Endodermal cell (in vitro differentiated cells): ENCODE results near the gene GNAT2. TPM values are rescaled to one million over a fixed set of nuclear protein-coding genes. Genes with fewer than 3 reads are reported as not detected.
A peak's percentile ranks its signal among the peaks of the same experiment; 100 is the strongest.

Experiments used
- DNase-seq: peaks from one replicate; pipeline ENCODE4 v3.0.0-alpha.2; 2017
- H3K27ac ChIP-seq: 2 replicates; pipeline ENCODE4 v1.5.1; 2013; ENCODE audit warnings: mild to moderate bottlenecking, low read depth, low read length, moderate library complexity
- H3K27me3 ChIP-seq: 2 replicates; pipeline ENCODE4 v1.6.1; 2013; ENCODE audit warnings: mild to moderate bottlenecking, low read length, moderate library complexity; ENCODE audit not compliant: insufficient read depth, control insufficient read depth, poor library complexity, severe bottlenecking
- H3K36me3 ChIP-seq: 2 replicates; pipeline ENCODE4 v1.7.0; 2013; ENCODE audit warnings: mild to moderate bottlenecking, low read length, moderate library complexity; ENCODE audit not compliant: control insufficient read depth, insufficient read depth
- H3K4me1 ChIP-seq: one replicate; pipeline ENCODE4 v1.7.0; 2013; ENCODE audit warnings: low read length; ENCODE audit not compliant: control insufficient read depth, insufficient read depth
- H3K4me3 ChIP-seq: 2 replicates; pipeline ENCODE4 v1.5.1; 2013; ENCODE audit warnings: mild to moderate bottlenecking, low read length, moderate library complexity
- H3K9ac ChIP-seq: 2 replicates; pipeline ENCODE4 v1.6.1; 2013; ENCODE audit warnings: mild to moderate bottlenecking, low read length, moderate library complexity; ENCODE audit not compliant: poor library complexity, severe bottlenecking; ENCODE audit errors: extremely low read depth
- H3K9me3 ChIP-seq: 2 replicates; pipeline ENCODE4 v1.6.1; 2013; ENCODE audit warnings: mild to moderate bottlenecking, low read length, moderate library complexity; ENCODE audit not compliant: control insufficient read depth
- H3K27ac Mint-ChIP-seq: 2 replicates; pipeline ENCODE4 v1.8.0; 2020; ENCODE audit warnings: mixed read lengths
- H3K27me3 Mint-ChIP-seq: 2 replicates; pipeline ENCODE4 v1.8.0; 2021; ENCODE audit warnings: mild to moderate bottlenecking, mixed read lengths; ENCODE audit not compliant: insufficient read depth
- H3K36me3 Mint-ChIP-seq: 2 replicates; pipeline ENCODE4 v1.8.0; 2020; ENCODE audit warnings: low read depth, mixed read lengths
- H3K4me1 Mint-ChIP-seq: 2 replicates; pipeline ENCODE4 v1.8.0; 2020; ENCODE audit warnings: mixed read lengths
- H3K4me3 Mint-ChIP-seq: 2 replicates; pipeline ENCODE4 v1.8.0; 2020; ENCODE audit warnings: mild to moderate bottlenecking, moderate library complexity, mixed read lengths
- H3K9me3 Mint-ChIP-seq: 2 replicates; pipeline ENCODE4 v1.8.0; 2020; ENCODE audit warnings: mild to moderate bottlenecking, mixed read lengths
- CTCF ChIP-seq: fragments of 200-600 bp; sonication (generic); conservative IDR thresholded peaks from 2 replicates; pipeline ENCODE4 v1.5.0; 2021; ENCODE audit warnings: antibody characterized with exemption, mild to moderate bottlenecking
- WGBS, 2 experiments: methylation state at CpG; one replicate each; pipeline versions ENCODE4 v1.1.5 to v1.1.7; 2013; ENCODE audit warnings: missing lambda C conversion rate in 2 of 2, mixed read lengths in 1 of 2; ENCODE audit not compliant: insufficient coverage in 1 of 2, insufficient read length in 1 of 2; 5-methylcytosine and 5-hydroxymethylcytosine counted together
- total RNA-seq, 2 donors: library from RNA; stranded (reverse); fragmentation: NEBNext Ultra II Directional in 1 of 2; extraction: Animal tissue kit (Norgen Biotek cat#: 25700) in 1 of 2; gene quantifications; 2 replicates in 1 of 2; 3 replicates in 1 of 2; pipeline ENCODE4 v1.2.1, GENCODE V29; 2021

GNAT2 gene
- total RNA-seq, 2 donors from 2014 or later, result not detected

DNA sequence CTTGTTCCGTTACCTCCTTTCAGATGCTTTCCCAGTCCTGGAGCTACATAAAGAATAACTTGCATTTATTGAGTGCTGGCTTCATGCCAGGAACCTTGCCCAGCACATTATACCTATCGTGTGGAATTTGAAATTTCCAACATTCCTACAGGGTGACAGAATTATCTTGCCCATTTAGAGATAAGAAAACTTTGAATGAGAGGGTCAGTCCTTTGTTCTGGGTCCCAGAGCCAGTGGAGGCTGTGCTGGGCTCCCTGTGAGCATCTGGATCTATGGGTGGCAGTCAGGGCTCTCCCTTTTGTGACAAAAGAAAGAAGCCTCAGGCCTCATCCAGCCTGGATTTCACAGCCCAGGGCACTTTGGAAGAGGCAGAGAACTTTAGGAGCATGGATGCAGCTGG, 39.7 kb upstream of the GNAT2 start:
- H3K27ac Mint-ChIP-seq, result peak overlapping the region; percentile 77
- TF ChIP-seq CTCF, result no peak

DNA sequence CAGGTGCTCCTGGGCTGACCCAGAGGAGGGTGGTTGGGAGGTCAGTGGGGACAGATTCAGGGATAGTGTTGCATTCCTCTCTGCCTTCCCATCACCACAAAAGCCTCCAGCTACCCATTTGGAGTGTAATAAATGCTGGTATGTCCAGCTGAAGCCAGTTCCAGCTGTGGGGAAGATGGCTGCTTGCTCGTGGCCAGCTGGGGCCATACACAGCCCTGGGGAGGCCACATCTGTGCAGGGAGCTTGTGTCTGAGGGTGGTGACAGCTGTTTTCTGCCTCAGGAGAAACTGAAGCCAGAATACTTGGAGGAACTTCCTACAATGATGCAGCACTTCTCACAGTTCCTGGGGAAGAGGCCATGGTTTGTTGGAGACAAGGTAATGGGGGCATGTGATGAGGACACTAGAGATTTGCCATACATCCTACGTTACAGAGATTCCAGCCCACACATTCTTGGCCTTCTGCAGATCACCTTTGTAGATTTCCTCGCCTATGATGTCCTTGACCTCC, 39.2 kb upstream of the GNAT2 start:
- Histone ChIP-seq H3K36me3 (no peaks in the 10 kb centered on the region), H3K4me1 (no peaks in the 10 kb centered on the region), H3K9ac (no peak overlapping the region), H3K27ac (peak overlapping the region; percentile 63), H3K4me3 (no peak overlapping the region), H3K27me3 (peaks cover 12% of the 10 kb centered on the region), H3K9me3 (no peaks in the 10 kb centered on the region)
- no peak overlapping the region for H3K27ac Mint-ChIP-seq
- no peak for TF ChIP-seq CTCF
- peaks cover 10% of the 10 kb centered on the region for H3K36me3 Mint-ChIP-seq
- no peaks in the 10 kb centered on the region for H3K9me3 Mint-ChIP-seq
- 61% methylated on average over 3 of the region's 3 CpGs; no CpG with 5 or more reads in 1 of the 2 experiments for WGBS, 2 experiments
- no peak for DNase-seq
- peaks cover 15% of the 10 kb centered on the region for H3K27me3 Mint-ChIP-seq
- peaks cover 3% of the 10 kb centered on the region for H3K4me1 Mint-ChIP-seq
- no peak overlapping the region for H3K4me3 Mint-ChIP-seq

More for the DNA sequence above, 39.7 kb upstream of the GNAT2 start:
- Histone ChIP-seq H3K4me3 (no peak overlapping the region), H3K9ac (no peak overlapping the region), H3K9me3 (no peaks in the 10 kb centered on the region), H3K27ac (no peak overlapping the region), H3K36me3 (no peaks in the 10 kb centered on the region), H3K27me3 (peaks cover 9% of the 10 kb centered on the region), H3K4me1 (no peaks in the 10 kb centered on the region)
- Mint-ChIP-seq H3K4me3 (no peak overlapping the region), H3K36me3 (peaks cover 10% of the 10 kb centered on the region), H3K27me3 (peaks cover 12% of the 10 kb centered on the region), H3K4me1 (peaks cover 3% of the 10 kb centered on the region), H3K9me3 (no peaks in the 10 kb centered on the region)
- WGBS, 2 experiments, result 88 to 100% methylated on average over 1 to 2 of the region's 2 CpGs
- no peak for DNase-seq

DNA sequence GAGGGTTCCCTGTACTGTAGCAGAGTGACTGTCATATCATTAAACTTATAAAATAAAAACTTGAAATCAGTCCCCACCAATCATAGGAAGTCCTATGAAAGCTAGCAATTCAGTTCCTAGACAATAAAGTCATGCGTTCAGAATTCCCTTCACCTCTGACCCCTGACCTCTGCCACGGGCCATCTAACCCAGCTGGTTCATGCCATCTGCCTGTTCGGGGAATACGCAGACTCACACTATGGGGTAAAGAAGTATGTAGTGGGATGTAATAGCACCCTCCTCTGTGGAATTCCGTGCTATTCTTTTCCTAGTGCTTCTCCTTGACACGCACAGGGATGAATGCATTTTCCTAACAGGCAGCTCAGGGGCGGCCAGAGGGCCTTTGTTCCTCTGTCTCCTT, 38.6 kb upstream of the GNAT2 start:
- Mint-ChIP-seq H3K27ac (no peak overlapping the region), H3K9me3 (no peaks in the 10 kb centered on the region), H3K4me1 (peaks cover 3% of the 10 kb centered on the region), H3K36me3 (peaks cover 10% of the 10 kb centered on the region), H3K27me3 (peaks cover 21% of the 10 kb centered on the region), H3K4me3 (no peak overlapping the region)
- no peaks in the 10 kb centered on the region for H3K9me3 ChIP-seq
- H3K4me1 ChIP-seq, result no peaks in the 10 kb centered on the region
- H3K4me3 ChIP-seq, result no peak overlapping the region
- peaks cover 18% of the 10 kb centered on the region for H3K27me3 ChIP-seq
- H3K9ac ChIP-seq, result no peak overlapping the region
- no peak for DNase-seq
- H3K27ac ChIP-seq, result peak overlapping the region; percentile 63
- no peaks in the 10 kb centered on the region for H3K36me3 ChIP-seq
- TF ChIP-seq CTCF, result no peak
- WGBS, 2 experiments, result 70 to 92% methylated on average over 3 to 7 of the region's 7 CpGs
